ENCODE results near the gene HIRA. TPM values are rescaled to one million over a fixed set of nuclear protein-coding genes. Genes with fewer than 3 reads are reported as not detected.
A peak's percentile ranks its signal among the peaks of the same experiment; 100 is the strongest.

Gene HIRA
- total RNA-seq, 1 experiment from 2014 or later, result 23.8 TPM

- TF ChIP-seq CTCF (IDR thresholded peaks at IDR 0.05) (no peak), REST (IDR thresholded peaks at IDR 0.05; ENCODE audit: insufficient read depth in 1 of 2, low read depth in 2 of 2, low read length in 1 of 2) (no peak), POLR2AphosphoS5 (IDR thresholded peaks at IDR 0.05; ENCODE audit: low read depth, low read length) (no peak), TCF7L2 (IDR thresholded peaks at IDR 0.05; ENCODE audit: low read depth, low read length) (no peak), SIN3A (IDR thresholded peaks at IDR 0.05; ENCODE audit: borderline replicate concordance, insufficient read depth, low read depth, low read length) (no peak)
- CTCF ChIA-PET, result interaction anchor here (0.7 kb wide), 1 partner anchor 114 kb away, joined by 3 read pairs; no protein-coding TSS in a partner anchor
- in situ Hi-C loops (cut with HindIII; ENCODE audit: low pct_unique_long_range_greater_than_20kb, low sequenced_read_pairs) (no loop called here), intact Hi-C loops (cut with micrococcal nuclease; ENCODE audit: unreplicated experiment) (loop anchor here (10.0 kb wide), 1 partner anchor 216 kb away; no protein-coding TSS in a partner anchor)
- POLR2A ChIA-PET, result no interaction called here
- Histone ChIP-seq H3K27me3 (ENCODE audit: control insufficient read depth, insufficient read depth, low read length) (no peaks in the 10 kb centered on the region), H3K4me1 (ENCODE audit: control insufficient read depth, insufficient read depth, low read length) (peaks cover 9% of the 10 kb centered on the region), H3K27ac (ENCODE audit: low read length) (peak overlapping the region; percentile 76), H3K9me3 (ENCODE audit: control insufficient read depth, insufficient read depth, low read depth, low read length) (no peaks in the 10 kb centered on the region), H3K36me3 (ENCODE audit: control insufficient read depth, insufficient read depth, low read length) (no peaks in the 10 kb centered on the region), H3K4me3 (ENCODE audit: low read depth in 2 of 2, low read length in 2 of 2) (peak overlapping the region; percentile 70 to 75)
- BruUV-seq (replicated peaks), result no TSS peak
- DNase-seq (ENCODE audit: low read depth, low spot score), result no peak
- no peak; the same call in 1 of the 2 replicates for ATAC-seq
Observed at GRCh38 chr22:19290400-19291217, 140.9 kb downstream of the HIRA start.

GRCh38 chr22:19289475-19290161 is 141.9 kb downstream of the HIRA start:
- intact Hi-C loops (cut with micrococcal nuclease; ENCODE audit: unreplicated experiment), result loop anchor here (10.0 kb wide), 2 partner anchors 65 to 215 kb away; no protein-coding TSS in a partner anchor
- H3K4me3 ChIP-seq (ENCODE audit: low read depth in 2 of 2, low read length in 2 of 2), result no peak overlapping the region; a peak in 1 of 4 replicates
- H3K27ac ChIP-seq (ENCODE audit: low read length), result 0 out of 2 replicates have a peak overlapping the region, but pooled peaks have one; percentile 17
- TSS peak; percentile 59 for BruUV-seq (replicated peaks)
- in situ Hi-C loops (cut with HindIII; ENCODE audit: low pct_unique_long_range_greater_than_20kb, low sequenced_read_pairs), result no loop called here
- DNase-seq (ENCODE audit: low read depth, low spot score) (no peak), ATAC-seq (no peak)
- H3K9me3 ChIP-seq (ENCODE audit: control insufficient read depth, insufficient read depth, low read depth, low read length), result no peaks in the 10 kb centered on the region
- TF ChIP-seq TCF7L2 (IDR thresholded peaks at IDR 0.05; ENCODE audit: low read depth, low read length), result no peak
- no peak for TF ChIP-seq SIN3A (IDR thresholded peaks at IDR 0.05; ENCODE audit: borderline replicate concordance, insufficient read depth, low read depth, low read length)
- TF ChIP-seq CTCF (IDR thresholded peaks at IDR 0.05), result no peak
- TF ChIP-seq POLR2AphosphoS5 (IDR thresholded peaks at IDR 0.05; ENCODE audit: low read depth, low read length), result no peak
- TF ChIP-seq REST (IDR thresholded peaks at IDR 0.05; ENCODE audit: insufficient read depth in 1 of 2, low read depth in 2 of 2, low read length in 1 of 2), result no peak
- ChIA-PET CTCF (interaction anchor here (0.7 kb wide), 1 partner anchor 113 kb away, joined by 3 read pairs; no protein-coding TSS in a partner anchor), POLR2A (no interaction called here)
- no peaks in the 10 kb centered on the region for H3K27me3 ChIP-seq (ENCODE audit: control insufficient read depth, insufficient read depth, low read length)
- no peaks in the 10 kb centered on the region for H3K36me3 ChIP-seq (ENCODE audit: control insufficient read depth, insufficient read depth, low read length)
- H3K4me1 ChIP-seq (ENCODE audit: control insufficient read depth, insufficient read depth, low read length), result peaks cover 9% of the 10 kb centered on the region
